ENCODE data around the gene FHL1.

FHL1 gene

DNA sequence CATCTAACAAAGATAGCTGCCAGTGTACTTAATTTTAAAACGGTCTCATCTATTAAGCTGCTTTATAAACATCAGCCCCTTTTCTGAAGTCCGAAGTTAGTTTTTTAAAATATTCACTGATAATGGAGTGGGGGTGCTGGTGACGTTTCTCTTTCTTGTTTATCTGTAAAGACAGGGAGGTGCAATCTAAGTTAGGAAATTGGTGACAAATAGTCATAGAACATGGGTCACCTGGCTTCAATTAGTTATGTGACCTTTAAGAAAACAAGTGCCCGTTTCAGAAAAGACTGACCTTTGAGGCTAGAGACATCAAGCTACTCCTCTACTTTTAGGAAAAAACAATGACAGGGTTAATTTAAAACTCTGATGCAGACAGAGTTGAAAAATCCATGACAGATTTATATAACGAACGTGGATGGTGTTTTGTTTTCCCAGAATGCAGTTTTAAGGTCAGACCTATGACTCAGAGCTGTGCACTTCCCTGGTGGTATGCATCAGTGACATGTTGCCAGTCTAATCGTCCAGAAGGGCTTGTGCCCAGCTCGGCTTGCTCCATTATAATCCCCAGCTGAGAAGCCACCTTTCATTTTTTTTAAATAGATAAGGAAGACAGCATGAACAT is 38.2 kb downstream of the FHL1 start:
- TF ChIP-seq, protein P1, sequence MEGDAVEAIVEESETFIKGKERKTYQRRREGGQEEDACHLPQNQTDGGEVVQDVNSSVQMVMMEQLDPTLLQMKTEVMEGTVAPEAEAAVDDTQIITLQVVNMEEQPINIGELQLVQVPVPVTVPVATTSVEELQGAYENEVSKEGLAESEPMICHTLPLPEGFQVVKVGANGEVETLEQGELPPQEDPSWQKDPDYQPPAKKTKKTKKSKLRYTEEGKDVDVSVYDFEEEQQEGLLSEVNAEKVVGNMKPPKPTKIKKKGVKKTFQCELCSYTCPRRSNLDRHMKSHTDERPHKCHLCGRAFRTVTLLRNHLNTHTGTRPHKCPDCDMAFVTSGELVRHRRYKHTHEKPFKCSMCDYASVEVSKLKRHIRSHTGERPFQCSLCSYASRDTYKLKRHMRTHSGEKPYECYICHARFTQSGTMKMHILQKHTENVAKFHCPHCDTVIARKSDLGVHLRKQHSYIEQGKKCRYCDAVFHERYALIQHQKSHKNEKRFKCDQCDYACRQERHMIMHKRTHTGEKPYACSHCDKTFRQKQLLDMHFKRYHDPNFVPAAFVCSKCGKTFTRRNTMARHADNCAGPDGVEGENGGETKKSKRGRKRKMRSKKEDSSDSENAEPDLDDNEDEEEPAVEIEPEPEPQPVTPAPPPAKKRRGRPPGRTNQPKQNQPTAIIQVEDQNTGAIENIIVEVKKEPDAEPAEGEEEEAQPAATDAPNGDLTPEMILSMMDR (IDR thresholded peaks at IDR 0.05; ENCODE audit: low read depth, low read length): no peak
- H3K4me3 ChIP-seq (ENCODE audit: low read depth, low read length): no peak overlapping the region

DNA sequence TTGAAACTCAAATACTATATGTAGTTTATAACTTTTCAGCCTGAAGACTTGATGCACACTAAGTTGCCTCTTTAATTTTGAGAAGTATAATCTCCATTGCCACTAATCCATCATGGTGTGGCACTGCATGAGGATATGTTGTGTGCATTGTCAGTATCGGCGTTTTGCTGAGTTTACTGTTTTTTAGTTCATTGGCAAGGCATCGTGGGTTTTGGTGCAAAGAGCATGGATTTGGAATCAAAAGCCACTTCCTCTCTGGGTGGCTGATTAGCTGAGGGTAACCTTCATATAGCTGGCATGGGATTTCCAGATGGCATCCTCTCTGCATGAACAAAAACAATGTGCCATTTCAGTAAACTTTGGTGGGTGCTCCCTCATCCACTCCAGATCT is 38.7 kb downstream of the FHL1 start:
- no peak overlapping the region for H3K4me3 ChIP-seq (ENCODE audit: low read depth, low read length)
- TF ChIP-seq, protein P1 (IDR thresholded peaks at IDR 0.05; ENCODE audit: low read depth, low read length): no peak

DNA sequence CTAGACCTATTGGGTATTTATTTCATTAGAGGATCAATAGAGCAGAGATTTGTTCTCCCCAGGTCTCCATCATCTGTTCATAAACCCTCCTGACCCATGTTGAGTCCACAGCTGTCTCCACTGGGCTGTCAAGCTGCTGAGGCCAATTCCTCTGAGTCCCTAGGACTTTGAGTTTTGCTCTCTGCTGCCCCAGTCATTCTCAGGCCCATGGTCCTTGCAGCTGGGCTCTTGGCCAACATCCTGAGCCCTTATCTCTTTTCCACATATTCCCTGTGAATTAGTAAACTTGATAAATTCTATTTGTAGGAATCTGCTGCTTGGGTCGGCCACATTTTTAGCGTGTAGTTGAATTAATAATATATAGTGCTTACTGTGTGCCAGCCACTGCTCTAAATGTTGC is 41.9 kb downstream of the FHL1 start:
- TF ChIP-seq, protein P1 (IDR thresholded peaks at IDR 0.05; ENCODE audit: low read depth, low read length): no peak
- no peak overlapping the region for H3K4me3 ChIP-seq (ENCODE audit: low read depth, low read length)

DNA sequence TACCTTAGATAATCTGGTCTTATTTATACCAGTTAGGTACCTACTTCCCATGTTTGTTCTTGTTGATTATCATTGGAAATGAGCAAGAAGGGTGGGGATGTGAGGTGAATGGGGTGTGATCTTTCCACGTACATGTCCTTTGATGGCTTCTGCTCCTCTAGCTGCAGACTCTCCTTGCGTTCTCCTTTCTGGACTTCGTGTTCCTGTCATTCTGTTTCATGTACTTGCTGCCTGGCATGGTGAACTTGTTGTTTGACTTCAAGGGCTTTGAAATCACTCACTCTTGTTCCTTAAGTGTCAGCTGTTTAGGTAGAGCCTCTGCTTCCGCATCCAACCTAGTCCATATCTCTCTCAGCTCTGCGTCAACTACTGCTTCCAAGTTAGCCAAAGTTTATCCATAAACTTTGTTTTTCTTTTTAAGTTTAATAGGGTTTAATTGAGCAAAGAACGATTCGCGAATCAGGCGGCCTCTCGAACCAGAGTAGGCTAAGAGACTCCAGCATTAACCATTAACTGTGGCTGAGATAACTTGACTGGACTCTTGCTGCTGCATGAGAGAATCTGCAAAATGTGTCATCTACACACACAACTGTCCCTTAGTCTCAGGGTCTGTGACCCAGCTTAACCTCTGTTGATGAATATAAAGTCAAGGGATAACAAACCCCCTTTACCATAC is 42.8 kb downstream of the FHL1 start:
- TF ChIP-seq, protein P1 (IDR thresholded peaks at IDR 0.05; ENCODE audit: low read depth, low read length): no peak
- no peak overlapping the region for H3K4me3 ChIP-seq (ENCODE audit: low read depth, low read length)

DNA sequence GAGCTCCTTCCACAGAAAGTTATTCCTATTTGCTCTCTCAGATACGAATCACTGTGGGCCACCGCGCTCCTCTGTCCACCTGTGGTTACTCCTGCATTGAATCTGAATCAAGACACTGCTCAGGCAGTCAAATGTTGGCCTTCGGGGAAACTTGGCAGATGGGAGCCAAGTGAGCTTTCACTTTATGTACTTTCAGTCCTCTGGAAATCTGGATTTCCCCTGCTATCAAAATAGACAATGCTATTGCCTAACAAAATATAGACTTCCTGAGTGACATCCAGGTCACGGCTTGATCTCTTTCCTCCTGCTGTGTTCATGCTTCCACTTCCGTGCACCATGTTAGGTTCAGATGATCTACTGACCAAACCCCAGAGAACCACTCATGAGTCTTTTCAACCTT is 43.8 kb downstream of the FHL1 start:
- TF ChIP-seq, protein P1 (IDR thresholded peaks at IDR 0.05; ENCODE audit: low read depth, low read length): no peak
- no peak overlapping the region for H3K4me3 ChIP-seq (ENCODE audit: low read depth, low read length)

DNA sequence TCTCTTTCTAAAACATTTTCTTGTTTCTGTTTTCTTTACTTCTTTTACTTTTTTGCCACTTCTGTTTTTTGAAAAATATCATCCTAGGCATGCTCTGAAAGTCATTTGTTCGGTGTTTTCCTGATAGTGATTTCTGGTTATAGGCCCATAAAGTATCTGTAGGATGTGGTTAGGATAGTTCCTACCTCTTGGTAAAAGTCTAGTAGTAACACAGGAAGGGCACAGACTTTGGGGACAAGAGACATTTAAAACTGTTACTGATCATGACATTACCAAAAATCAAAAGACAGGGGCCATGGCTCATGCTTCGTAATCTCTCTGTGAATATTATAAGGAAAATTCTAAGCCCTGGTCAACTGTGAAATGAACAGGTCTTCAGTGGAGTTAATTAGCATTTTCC is 44.8 kb downstream of the FHL1 start:
- TF ChIP-seq, protein P1 (IDR thresholded peaks at IDR 0.05; ENCODE audit: low read depth, low read length): no peak
- no peak overlapping the region for H3K4me3 ChIP-seq (ENCODE audit: low read depth, low read length)

DNA sequence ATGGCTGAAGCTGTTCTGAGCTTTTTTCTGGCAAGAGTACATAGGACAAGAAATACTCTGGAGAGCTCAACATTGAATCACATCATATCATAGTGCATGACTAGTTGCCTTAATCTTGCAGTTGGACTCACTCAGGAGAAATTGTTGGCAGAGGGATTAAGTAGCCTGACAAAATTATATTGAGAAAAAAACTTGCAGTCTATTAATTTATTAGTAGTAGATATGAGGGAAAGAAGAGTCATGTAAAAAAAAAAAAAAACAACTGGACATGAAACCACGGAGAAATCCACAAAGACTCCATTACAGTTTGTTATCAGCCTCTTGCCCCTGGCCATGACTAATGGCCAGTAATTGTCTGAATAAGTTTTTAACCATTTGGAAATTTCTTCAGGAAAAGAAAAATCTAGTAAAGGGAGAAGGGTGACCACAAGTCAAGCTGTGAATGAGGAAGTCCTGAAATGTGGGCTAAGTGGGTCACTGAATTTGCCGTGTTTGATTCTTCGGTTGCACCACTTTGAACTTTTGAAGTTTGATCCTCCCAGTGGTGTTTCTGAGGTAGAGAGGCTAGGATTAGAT is 45.6 kb downstream of the FHL1 start:
- TF ChIP-seq, protein P1 (IDR thresholded peaks at IDR 0.05; ENCODE audit: low read depth, low read length): no peak
- H3K4me3 ChIP-seq (ENCODE audit: low read depth, low read length): no peak overlapping the region
